Activated CD4-positive, alpha-beta T cell treated with anti-CD3 and anti-CD28 coated beads, Interleukin-10, Interleukin-2, amounts not matched to agents 100 ng/mL and 50 ng/mL, durations not matched to agents 16 hours and 8 hours (primary cell): ENCODE data around the gene KRT2.

Experiments used
- DNase-seq: peaks from one replicate; pipeline ENCODE4 v3.0.0-alpha.2; 2020

Gene KRT2

DNA sequence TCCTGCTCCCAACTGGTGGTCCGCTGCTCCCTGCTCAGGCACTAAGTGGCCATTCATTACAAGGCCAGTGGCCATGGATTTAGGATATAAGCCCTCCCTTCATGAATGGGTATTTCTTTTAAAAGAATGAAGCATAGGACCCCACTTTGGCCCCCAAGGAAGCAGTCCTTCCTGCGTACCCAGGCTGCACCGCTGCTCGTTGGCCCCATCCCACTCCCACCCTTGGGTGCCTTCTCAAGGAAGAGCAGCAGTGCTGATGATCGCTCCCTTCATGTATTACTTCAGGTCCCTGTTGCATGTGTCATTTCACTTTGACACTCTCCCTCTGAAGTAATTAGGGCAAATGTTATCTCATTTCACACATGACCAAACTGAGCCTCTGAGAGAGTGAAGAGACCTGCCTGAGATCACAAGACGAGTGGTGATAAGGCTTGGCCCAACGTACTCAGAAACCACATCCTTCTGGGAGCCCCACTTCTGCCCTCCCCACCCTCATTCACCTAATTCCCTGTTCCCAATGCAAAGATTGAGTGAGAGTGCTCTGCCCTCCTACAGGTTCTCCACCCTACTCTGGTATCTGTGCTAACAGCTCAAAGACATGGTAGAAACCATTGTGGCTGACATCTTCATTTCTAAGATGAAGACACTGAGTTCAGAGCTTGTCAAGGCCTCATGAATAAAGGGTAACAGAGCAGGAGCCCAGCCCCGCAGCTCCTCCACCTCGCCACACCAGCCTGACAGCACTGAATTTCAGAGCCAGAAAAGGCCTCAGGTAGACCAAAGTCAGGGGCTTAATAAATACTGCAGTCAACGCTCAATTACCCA, 10.3 kb upstream of the KRT2 start:
- DNase-seq = no peak

GRCh38 chr12:52661668-52662067, 9.7 kb upstream of the KRT2 start:
- DNase-seq = no peak

GRCh38 chr12:52660934-52661499, 9.0 kb upstream of the KRT2 start:
- DNase-seq = no peak

- no peak for DNase-seq
Measured at GRCh38 chr12:52659951-52660350, 7.9 kb upstream of the KRT2 start.

- DNase-seq = no peak
Measured at GRCh38 chr12:52659395-52659794, 7.4 kb upstream of the KRT2 start.

- no peak for DNase-seq
Measured at GRCh38 chr12:52658196-52658595, 6.2 kb upstream of the KRT2 start.

GRCh38 chr12:52657250-52657902, 5.4 kb upstream of the KRT2 start:
- no peak for DNase-seq

DNA sequence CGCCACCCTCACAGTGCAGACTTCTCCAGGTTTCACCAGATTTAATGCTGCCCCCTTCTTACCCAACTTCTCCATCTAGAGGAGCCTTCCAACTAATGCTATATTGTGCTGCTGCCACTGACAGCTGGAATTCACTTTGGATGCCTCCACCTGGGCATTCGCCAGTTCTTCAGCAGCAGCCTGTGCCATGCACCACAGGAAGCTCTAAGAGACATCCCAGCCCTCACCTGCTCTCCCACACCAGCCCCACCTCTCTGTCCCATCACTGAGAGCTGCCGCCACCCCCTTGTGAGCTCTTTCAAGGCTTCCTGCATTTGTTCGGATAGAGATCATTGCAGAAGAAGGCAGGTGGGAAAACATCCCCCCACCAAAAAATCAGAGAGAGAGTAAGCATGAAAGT, 4.6 kb upstream of the KRT2 start:
- DNase-seq = no peak

DNA sequence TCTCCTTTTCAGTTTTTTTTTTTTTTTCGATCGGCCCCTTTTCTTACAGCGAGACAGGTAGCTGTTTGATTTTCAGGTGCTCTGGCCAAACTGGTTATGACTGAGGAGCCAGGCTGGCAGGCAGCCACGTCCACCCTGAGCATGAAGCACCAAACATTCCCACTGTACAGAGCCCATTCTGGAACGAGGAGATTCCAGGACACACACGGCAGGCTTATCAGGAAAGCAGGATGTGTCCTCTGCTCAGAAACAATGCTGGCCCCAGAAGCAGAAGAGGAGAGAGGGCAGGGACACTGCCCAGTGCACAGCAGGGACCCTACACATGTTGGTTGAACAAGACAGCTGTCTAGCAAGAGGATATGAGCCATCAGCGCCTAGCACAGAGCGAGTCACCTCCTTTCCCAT, 3.7 kb upstream of the KRT2 start:
- DNase-seq = no peak

- DNase-seq = no peak
Measured at GRCh38 chr12:52655251-52655650, 3.2 kb upstream of the KRT2 start.

- DNase-seq = no peak
Measured at GRCh38 chr12:52650520-52651081, 1.4 kb downstream of the KRT2 start.

GRCh38 chr12:52649066-52649465, 2.9 kb downstream of the KRT2 start:
- DNase-seq = no peak

DNA sequence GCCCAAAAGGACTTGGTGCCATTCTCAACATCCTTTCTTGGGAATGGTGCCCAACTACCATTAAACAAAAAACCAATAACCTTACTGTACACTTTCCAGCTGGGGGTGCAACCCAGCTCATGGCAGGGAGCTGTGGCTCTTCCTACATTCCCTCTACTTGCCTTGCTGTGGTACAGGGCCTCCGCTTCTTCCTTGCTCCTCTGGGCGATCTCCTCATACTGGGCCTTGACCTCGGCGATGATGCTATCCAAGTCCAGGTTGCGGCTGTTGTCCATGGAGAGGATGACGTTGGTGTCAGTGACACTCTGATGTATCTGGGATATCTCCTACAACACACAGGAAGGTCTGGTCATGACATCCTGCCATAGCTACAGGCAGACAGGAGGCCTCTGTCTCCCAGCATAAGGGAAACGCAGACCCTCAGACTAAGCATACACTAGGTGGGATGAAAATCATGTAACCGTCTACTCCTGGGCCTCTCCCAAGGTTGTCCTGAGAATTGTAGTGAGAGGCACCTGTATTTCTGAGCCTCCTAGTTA, 3.9 kb downstream of the KRT2 start:
- DNase-seq = no peak

- no peak for DNase-seq
Measured at GRCh38 chr12:52647601-52648000, 4.4 kb downstream of the KRT2 start.

- DNase-seq = no peak
Measured at GRCh38 chr12:52646613-52647012, 5.4 kb downstream of the KRT2 start.

DNA sequence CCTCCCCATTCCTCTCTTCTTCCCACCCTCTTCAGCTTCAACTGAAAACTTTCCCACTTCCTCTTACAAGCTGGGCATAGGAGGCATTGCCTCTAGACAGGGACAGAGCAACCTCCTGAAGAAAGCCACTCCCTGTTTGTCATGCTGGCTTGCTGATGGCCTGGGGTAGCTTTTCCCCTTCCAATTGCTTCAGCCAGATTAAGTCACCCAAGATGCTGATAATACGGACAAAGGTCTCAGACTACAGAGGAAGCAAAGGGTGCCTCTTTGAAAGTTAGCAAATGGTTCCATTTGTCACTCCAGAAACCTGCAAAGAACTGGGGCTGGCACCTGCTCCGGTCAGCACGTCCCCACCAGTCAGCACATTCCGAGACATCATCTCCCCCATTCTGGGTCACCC, 6.0 kb downstream of the KRT2 start:
- no peak for DNase-seq

- peak; percentile 31 for DNase-seq
Measured at GRCh38 chr12:52645120-52645761, 6.8 kb downstream of the KRT2 start.

- DNase-seq = no peak
Measured at GRCh38 chr12:52644078-52644415, 8.0 kb downstream of the KRT2 start.

- DNase-seq = no peak
Measured at GRCh38 chr12:52643233-52644077, 8.6 kb downstream of the KRT2 start.

- DNase-seq = no peak
Measured at GRCh38 chr12:52641468-52641867, 10.5 kb downstream of the KRT2 start.

- no peak for DNase-seq
Measured at GRCh38 chr12:52637299-52637698, 14.7 kb downstream of the KRT2 start.

GRCh38 chr12:52636592-52637258, 15.3 kb downstream of the KRT2 start:
- DNase-seq = no peak
